H1 (cell line): ENCODE data around the gene PSMB5. TPM values are rescaled to one million over a fixed set of nuclear protein-coding genes. Genes with fewer than 3 reads are reported as not detected.

ENCODE experiments used
- CTCF ChIA-PET: fragments of 300-600 bp; sonication (Branson Sonifier 250); formaldehyde crosslinking; loops from one replicate; lab custom pipeline; 2021; ENCODE audit not compliant: partially characterized antibody; lab: Charles Lee
- POLR2A ChIA-PET: fragments of 300-600 bp; sonication (Branson Sonifier 250); formaldehyde crosslinking; loops from one replicate; lab custom pipeline; 2021; ENCODE audit warnings: inconsistent platforms; ENCODE audit not compliant: partially characterized antibody; lab: Charles Lee
- DNase-seq, 2 experiments: peaks; one replicate each; pipeline versions ENCODE4 v3.0.0 to v3.0.0-alpha.2; 2010 to 2022; ENCODE audit warnings: low spot score in 2 of 2, low read depth in 1 of 2, mixed read lengths in 1 of 2
- FAIRE-seq: peaks from 2 replicates; lab custom pipeline; 2011; peaks lifted over from hg19 to GRCh38; lab: Jason Lieb, UNC
- H2AFZ ChIP-seq: 2 replicates; pipeline ENCODE4 v1.8.1; 2012; ENCODE audit warnings: low read length, inconsistent platforms
- H2AK5ac ChIP-seq: 2 replicates; pipeline ENCODE4 v1.6.1; 2013; ENCODE audit warnings: low read depth, low read length
- H2BK120ac ChIP-seq: replicated peaks from 2 replicates; pipeline ENCODE3; 2013; ENCODE audit warnings: low read depth, low read length, inconsistent platforms
- H2BK12ac ChIP-seq: 2 replicates; pipeline ENCODE4 v1.6.1; 2013; ENCODE audit warnings: low read depth, low read length
- H2BK15ac ChIP-seq: 2 replicates; pipeline ENCODE4 v1.6.1; 2013; ENCODE audit warnings: low read length
- H2BK20ac ChIP-seq: 2 replicates; pipeline ENCODE4 v1.6.1; 2013; ENCODE audit warnings: low read length
- H2BK5ac ChIP-seq: 2 replicates; pipeline ENCODE4 v1.6.1; 2013; ENCODE audit warnings: low read depth, low read length
- H3K14ac ChIP-seq: 2 replicates; pipeline ENCODE4 v1.6.1; 2013; ENCODE audit warnings: inconsistent platforms; ENCODE audit not compliant: insufficient read length
- H3K18ac ChIP-seq: 2 replicates; pipeline ENCODE4 v1.6.1; 2013; ENCODE audit warnings: low read length; ENCODE audit errors: extremely low read depth
- H3K23ac ChIP-seq: 2 replicates; pipeline ENCODE4 v1.6.1; 2013; ENCODE audit warnings: inconsistent platforms; ENCODE audit not compliant: insufficient read length
- H3K23me2 ChIP-seq: 2 replicates; pipeline ENCODE4 v1.6.1; 2013; ENCODE audit warnings: low read depth, low read length
- H3K27ac ChIP-seq: 2 replicates; pipeline ENCODE4 v1.6.1; 2011; ENCODE audit warnings: low read depth, low read length, inconsistent platforms
- H3K27me3 ChIP-seq, 4 experiments: replicated peaks in 1 of 4; 1 replicate in 1 of 4; 2 replicates in 3 of 4; pipeline versions ENCODE4 v1.6.1 to v1.8.1; 2011 to 2013; ENCODE audit warnings: low read length in 3 of 4, mild to moderate bottlenecking in 3 of 4, inconsistent platforms in 2 of 4, mixed read lengths in 2 of 4, moderate library complexity in 1 of 4; ENCODE audit not compliant: control insufficient read depth in 3 of 4, insufficient read depth in 3 of 4; ENCODE audit errors: extremely low read depth in 1 of 4
- H3K36me3 ChIP-seq, 4 experiments: 2 replicates each; pipeline versions ENCODE4 v1.6.1 to v1.8.1; 2011 to 2013; ENCODE audit warnings: mild to moderate bottlenecking in 4 of 4, low read length in 3 of 4, moderate library complexity in 2 of 4, control low read depth in 1 of 4, inconsistent platforms in 1 of 4; ENCODE audit not compliant: insufficient read depth in 4 of 4, control insufficient read depth in 2 of 4
- H3K4ac ChIP-seq: replicated peaks from 2 replicates; pipeline ENCODE3; 2013; ENCODE audit warnings: low read length, low read depth, mixed read lengths, inconsistent platforms; ENCODE audit not compliant: insufficient read length
- H3K4me1 ChIP-seq, 4 experiments: replicated peaks in 1 of 4; 1 replicate in 1 of 4; 2 replicates in 3 of 4; pipeline versions ENCODE4 v1.6.1 to v1.8.1; 2011 to 2013; ENCODE audit warnings: low read length in 3 of 4, inconsistent platforms in 2 of 4, mixed read lengths in 1 of 4; ENCODE audit not compliant: insufficient read depth in 4 of 4, control insufficient read depth in 3 of 4
- H3K4me2 ChIP-seq, 2 experiments: 2 replicates each; pipeline versions ENCODE4 v1.6.1 to v1.8.1; 2011 to 2013; ENCODE audit warnings: low read depth in 2 of 2, low read length in 2 of 2, control low read depth in 1 of 2, inconsistent platforms in 1 of 2, mild to moderate bottlenecking in 1 of 2; ENCODE audit not compliant: insufficient read depth in 1 of 2
- H3K4me3 ChIP-seq, 4 experiments: fragments of 200-600, 300-600 bp in 1 of 4; sonication (generic), shearing (Covaris generic), sonication (Bioruptor Twin) in 1 of 4; 2 replicates each; pipeline versions ENCODE4 v1.5.1 to v1.8.1; 2011 to 2016; ENCODE audit warnings: low read length in 4 of 4, low read depth in 3 of 4, control low read depth in 2 of 4, inconsistent platforms in 2 of 4, mild to moderate bottlenecking in 2 of 4, mixed read lengths in 1 of 4, moderate library complexity in 1 of 4; ENCODE audit not compliant: insufficient read depth in 2 of 4; ENCODE audit errors: extremely low read depth in 1 of 4
- H3K56ac ChIP-seq: replicated peaks from 2 replicates; pipeline ENCODE3; 2013; ENCODE audit warnings: low read depth, mild to moderate bottlenecking, mixed read lengths, low read length, inconsistent platforms; ENCODE audit not compliant: insufficient read length
- H3K79me1 ChIP-seq: 2 replicates; pipeline ENCODE4 v1.6.1; 2013; ENCODE audit warnings: low read depth, low read length, control low read depth
- H3K79me2 ChIP-seq, 2 experiments: 2 replicates each; pipeline versions ENCODE4 v1.6.1 to v1.8.1; 2012 to 2013; ENCODE audit warnings: low read length in 2 of 2, mild to moderate bottlenecking in 2 of 2, inconsistent platforms in 1 of 2; ENCODE audit not compliant: insufficient read depth in 2 of 2, control insufficient read depth in 1 of 2
- H3K9ac ChIP-seq, 4 experiments: replicated peaks in 1 of 4; 1 replicate in 1 of 4; 2 replicates in 3 of 4; pipeline versions ENCODE4 v1.6.1 to v1.8.1; 2011 to 2013; ENCODE audit warnings: low read depth in 3 of 4, low read length in 3 of 4, control low read depth in 2 of 4, mild to moderate bottlenecking in 2 of 4, moderate library complexity in 2 of 4, inconsistent platforms in 1 of 4; ENCODE audit errors: extremely low read depth in 1 of 4
- H3K9me3 ChIP-seq, 2 experiments: 2 replicates each; pipeline versions ENCODE4 v1.6.1 to v1.8.1; 2012 to 2013; ENCODE audit warnings: mild to moderate bottlenecking in 2 of 2, moderate library complexity in 2 of 2, control low read depth in 1 of 2, inconsistent platforms in 1 of 2, low read depth in 1 of 2, low read length in 1 of 2, mixed read lengths in 1 of 2; ENCODE audit not compliant: insufficient read depth in 2 of 2
- H4K20me1 ChIP-seq, 2 experiments: replicated peaks in 1 of 2; 2 replicates each; pipeline versions ENCODE3 to v1.8.1; 2011 to 2013; ENCODE audit warnings: inconsistent platforms in 2 of 2, low read length in 2 of 2, mild to moderate bottlenecking in 1 of 2; ENCODE audit not compliant: insufficient read depth in 2 of 2, control insufficient read depth in 1 of 2
- H4K5ac ChIP-seq: 2 replicates; pipeline ENCODE4 v1.6.1; 2013; ENCODE audit warnings: low read length, low read depth, mixed read lengths, inconsistent platforms; ENCODE audit not compliant: insufficient read length
- H4K8ac ChIP-seq: 2 replicates; pipeline ENCODE4 v1.8.0; 2013; ENCODE audit warnings: mild to moderate bottlenecking, moderate library complexity, low read length, inconsistent platforms; ENCODE audit not compliant: insufficient read depth; ENCODE audit errors: extremely low read depth
- H4K91ac ChIP-seq: replicated peaks from 2 replicates; pipeline ENCODE3; 2013; ENCODE audit warnings: low read length, mixed read lengths, inconsistent platforms; ENCODE audit not compliant: insufficient read length
- ATF2 ChIP-seq: IDR thresholded peaks from 2 replicates; pipeline ENCODE4 v1.6.1; 2012; ENCODE audit warnings: low read length, inconsistent platforms
- CHD1 ChIP-seq: IDR thresholded peaks from 2 replicates; pipeline ENCODE4 v1.6.1; 2012; ENCODE audit warnings: low read depth, low read length, improper control_type of control experiment
- EGR1 ChIP-seq: IDR thresholded peaks from 2 replicates; pipeline ENCODE4 v1.6.1; 2011; ENCODE audit warnings: low read depth, low read length, borderline replicate concordance
- FOSL1 ChIP-seq: IDR thresholded peaks from 2 replicates; pipeline ENCODE4 v1.6.1; 2011; ENCODE audit warnings: mild to moderate bottlenecking, low read depth, low read length, moderate library complexity; ENCODE audit not compliant: insufficient read depth
- JUN ChIP-seq: IDR thresholded peaks from 2 replicates; pipeline ENCODE4 v1.6.1; 2011; ENCODE audit warnings: low read depth, mild to moderate bottlenecking, improper control_type of control experiment, low read length
- PHF8 ChIP-seq: fragments of 200-600 bp; sonication (generic); conservative IDR thresholded peaks from 2 replicates; pipeline ENCODE4 v1.7.1; 2012; ENCODE audit warnings: low read depth, mild to moderate bottlenecking, inconsistent platforms, low read length, moderate library complexity
- SIN3A ChIP-seq, 2 experiments: IDR thresholded peaks in 1 of 2; conservative IDR thresholded peaks in 1 of 2; 2 replicates each; pipeline ENCODE4 v1.6.1; 2011 to 2012; ENCODE audit warnings: low read length in 2 of 2, improper control_type of control experiment in 1 of 2, low read depth in 1 of 2, mild to moderate bottlenecking in 1 of 2
- SP1 ChIP-seq: IDR thresholded peaks from 2 replicates; pipeline ENCODE4 v1.6.1; 2011; ENCODE audit warnings: low read depth, low read length
- SP2 ChIP-seq: IDR thresholded peaks from 2 replicates; pipeline ENCODE4 v1.6.1; 2012; ENCODE audit warnings: mild to moderate bottlenecking, low read length, inconsistent platforms
- ZNF274 ChIP-seq: IDR thresholded peaks from 2 replicates; pipeline ENCODE4 v1.7.0; 2012; ENCODE audit warnings: low read length, borderline replicate concordance; ENCODE audit errors: extremely low read depth
- WGBS, 2 experiments: shearing (Covaris generic) in 1 of 2; methylation state at CpG; one replicate each; pipeline versions ENCODE4 v1.1.6 to v1.1.7; 2013 to 2015; ENCODE audit warnings: low lambda C conversion rate in 2 of 2, mixed read lengths in 2 of 2, inconsistent platforms in 1 of 2, low coverage in 1 of 2, missing lambda C conversion rate in 1 of 2; ENCODE audit not compliant: insufficient replicate concordance in 2 of 2, insufficient coverage in 1 of 2, insufficient read length in 1 of 2; ENCODE audit errors: extremely low coverage in 1 of 2, missing lambda C conversion rate in 1 of 2; 5-methylcytosine and 5-hydroxymethylcytosine counted together
- polyA plus RNA-seq, 7 experiments: library from polyadenylated mRNA; depleted of rRNA in 3 of 7; stranded (reverse) in 5 of 7; unstranded in 2 of 7; fragments of >200 nt in 5 of 7; fragments of 200-250 nt in 2 of 7; gene quantifications; 1 replicate in 5 of 7; 2 replicates in 1 of 7; 4 replicates in 1 of 7; pipeline versions ENCODE4 v1.2.1 to v1.2.3, GENCODE V29; 2011 to 2013; ENCODE audit warnings: missing spikeins in 2 of 7, mixed read lengths in 2 of 7
- total RNA-seq: library from RNA; stranded (reverse); fragmentation: NEBNext Ultra II Directional; extraction: Animal tissue kit (Norgen Biotek cat#: 25700); gene quantifications from 2 replicates; pipeline ENCODE4 v1.2.1, GENCODE V29; 2021

PSMB5 gene
- total and polyA plus RNA-seq, 2 of the 8 experiments (the other 6 are each of a cell fraction or from before 2014, with no cell fraction given): 254 to 510 TPM

GRCh38 chr14:23071244-23071920 lies 36.7 kb upstream of the PSMB5 start:
- Histone ChIP-seq H2BK120ac (no peak overlapping the region), H4K20me1 (peaks cover 14 to 16% of the 10 kb centered on the region in 2 experiments), H3K4me1 (peaks cover 5 to 25% (median 15%) of the 10 kb centered on the region in 4 experiments; a peak in 6 of 7 replicates), H3K27ac (peak overlapping the region; percentile 86), H3K23me2 (peaks cover 14% of the 10 kb centered on the region), H3K23ac (no peak overlapping the region), H3K14ac (no peak overlapping the region), H3K4me2 (peak overlapping the region; percentile 92 to 99), H3K9me3 (no peaks in the 10 kb centered on the region), H2BK5ac (peak overlapping the region; percentile 86), H4K8ac (peak overlapping the region; percentile 30; the same call in 1 of the 2 replicates), H2BK20ac (no peak overlapping the region), H3K4me3 (peak overlapping the region; percentile 76 to 98 (median 89)), H3K56ac (peak overlapping the region; percentile 48), H4K5ac (peak overlapping the region; percentile 55), H2BK12ac (no peak overlapping the region; the same call in 1 of the 2 replicates), H3K79me2 (peaks cover 25 to 52% of the 10 kb centered on the region in 2 experiments), H3K4ac (peak overlapping the region; percentile 35), H2AFZ (no peak overlapping the region), H3K9ac (peak overlapping the region; percentile 59 to 97 (median 90)), H3K79me1 (peaks cover 5% of the 10 kb centered on the region), H3K36me3 (peaks cover 17 to 55% (median 38%) of the 10 kb centered on the region in 4 experiments), H3K18ac (peak overlapping the region; percentile 99), H4K91ac (no peak overlapping the region), H3K27me3 (no peaks in the 10 kb centered on the region), H2BK15ac (no peak overlapping the region), H2AK5ac (no peak overlapping the region; the same call in 1 of the 2 replicates)
- 5 to 100% methylated on average over 1 to 14 of the region's 14 CpGs for WGBS, 2 experiments
- ChIA-PET POLR2A (interaction anchor here (0.7 to 4.0 kb wide), 31 partner anchors 8 to 235 kb away, joined by 3 to 37 read pairs (median 5); partner anchors contain the start of genes ACIN1, AJUBA, BCL2L2 and C14orf119), CTCF (interaction anchor here (0.6 to 3.0 kb wide), 16 partner anchors 9 to 1038 kb away, joined by 3 to 15 read pairs (median 3); partner anchors contain the start of gene CDH24)
- FAIRE-seq: no peak
- peak; percentile 82 to 83 for DNase-seq
- TF ChIP-seq EGR1: peak; percentile 67; the same call in 1 of the 2 replicates
- TF ChIP-seq FOSL1: no peak
- TF ChIP-seq SP1: no peak
- TF ChIP-seq PHF8: peak; percentile 67
- no peak for TF ChIP-seq JUN
- no peak for TF ChIP-seq CHD1
- peak; percentile 62 to 88; a peak in 3 of 4 replicates for TF ChIP-seq SIN3A (conservative IDR thresholded peaks at IDR 0.05 in 1 of 2, IDR thresholded peaks at IDR 0.05 in 1 of 2; ENCODE audit: low read depth in 1 of 2, low read length in 2 of 2)
- TF ChIP-seq ATF2: peak; percentile 72; the same call in 1 of the 2 replicates
- TF ChIP-seq SP2: no peak
- TF ChIP-seq ZNF274: no peak
